ENCODE results near the gene RAB5A.
"Not testable (repeated sequence)": the region's sequence is repeated elsewhere in the genome, so short reads cannot be mapped to it uniquely, and the experiment has no call there.

Gene RAB5A

DNA sequence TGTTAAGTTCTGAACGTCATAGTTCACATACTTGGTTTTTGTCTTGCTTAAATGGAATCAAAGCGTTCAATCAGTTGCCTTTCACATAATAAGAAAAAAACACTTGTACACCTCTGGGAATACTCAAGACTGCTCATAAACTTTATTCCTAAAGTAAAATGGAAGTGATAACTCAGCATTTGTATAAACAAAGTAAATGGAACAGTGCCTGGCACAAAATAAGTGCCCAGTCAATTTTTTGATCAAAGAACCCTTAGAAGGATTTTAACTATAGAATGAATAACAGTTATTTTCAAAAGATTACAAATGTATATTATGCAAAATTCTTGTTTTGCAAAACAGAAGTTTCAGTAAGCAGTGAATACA is 1.3 kb downstream of the RAB5A start:
- DNase-seq, result no peak

DNA sequence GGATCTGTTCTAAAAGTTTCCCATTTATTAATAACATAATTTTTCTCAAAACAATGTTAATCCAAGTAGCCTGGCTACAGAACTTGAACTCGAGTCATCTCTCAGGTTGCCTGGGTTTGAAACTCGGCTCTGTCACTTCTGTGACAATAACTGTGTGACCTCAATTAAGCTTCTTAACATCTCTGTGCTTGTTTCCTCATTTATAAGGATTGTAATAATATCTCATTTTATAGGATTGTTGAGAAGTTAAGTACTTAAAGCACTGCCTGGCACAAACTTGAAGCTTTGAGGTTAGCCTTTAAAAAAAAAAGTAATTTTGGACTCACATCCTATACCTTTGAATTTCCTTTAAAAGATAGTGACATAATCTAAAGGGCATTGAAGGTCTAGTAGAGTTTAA is 3.4 kb downstream of the RAB5A start:
- DNase-seq, result no peak

DNA sequence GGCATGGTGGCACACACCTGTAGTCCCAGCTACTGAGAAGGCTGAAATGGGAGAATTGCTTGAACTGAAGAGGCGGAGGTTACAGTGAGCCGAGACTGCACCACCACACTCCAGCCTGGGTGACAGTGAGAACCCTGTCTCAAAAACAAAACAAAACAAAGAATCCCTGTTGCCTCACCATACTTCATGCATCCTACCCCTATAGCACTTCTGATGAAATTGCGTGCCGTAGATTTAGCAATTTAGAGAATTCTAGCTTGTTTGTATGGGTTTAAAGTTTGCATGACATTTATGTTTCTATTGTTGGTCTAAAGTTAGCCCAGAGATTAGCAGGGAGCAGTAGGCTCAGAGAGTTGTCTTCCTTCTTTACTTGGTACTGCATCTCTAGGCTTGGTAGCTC is 7.8 kb downstream of the RAB5A start:
- DNase-seq, result no peak

DNA sequence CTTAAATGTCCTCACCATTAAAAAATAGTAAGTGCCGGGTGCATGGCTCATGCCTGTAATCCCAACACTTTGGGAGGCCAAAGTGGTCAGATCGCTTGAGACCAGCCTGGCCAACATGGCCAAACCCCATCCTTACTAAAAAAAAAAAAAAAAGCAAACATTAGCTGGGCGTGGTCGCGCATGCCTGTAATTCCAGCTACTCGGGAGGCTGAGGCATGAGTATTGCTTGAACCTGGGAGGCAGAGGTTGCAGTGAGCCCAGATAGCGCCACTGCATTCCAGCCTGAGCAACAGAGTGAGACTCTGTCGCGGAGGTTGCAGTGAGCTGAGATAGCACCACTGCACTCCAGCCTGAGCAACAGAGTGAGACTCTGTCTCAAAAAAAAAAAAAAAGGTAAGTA is 10.5 kb downstream of the RAB5A start:
- not testable (repeated sequence) for DNase-seq

DNA sequence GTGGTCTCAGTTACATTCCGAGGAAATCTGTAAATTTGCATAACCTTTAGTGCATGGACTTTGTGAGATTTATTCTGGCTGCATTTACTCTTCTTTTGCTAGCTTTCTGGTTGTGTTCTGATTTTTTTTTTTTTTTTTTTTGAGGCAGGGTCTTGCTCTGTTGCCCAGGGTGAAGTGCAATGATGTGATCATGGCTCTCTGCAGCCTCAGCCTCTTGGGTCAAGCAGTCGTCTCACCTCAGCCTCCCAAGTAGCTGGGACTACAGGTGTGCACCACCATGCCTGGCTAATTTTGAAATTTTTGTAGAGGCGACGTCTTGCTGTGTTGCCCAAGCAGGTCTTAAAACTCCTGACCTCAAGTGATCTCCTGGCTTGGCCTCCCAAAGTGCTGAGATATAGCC is 12.6 kb downstream of the RAB5A start:
- no peak for DNase-seq

DNA sequence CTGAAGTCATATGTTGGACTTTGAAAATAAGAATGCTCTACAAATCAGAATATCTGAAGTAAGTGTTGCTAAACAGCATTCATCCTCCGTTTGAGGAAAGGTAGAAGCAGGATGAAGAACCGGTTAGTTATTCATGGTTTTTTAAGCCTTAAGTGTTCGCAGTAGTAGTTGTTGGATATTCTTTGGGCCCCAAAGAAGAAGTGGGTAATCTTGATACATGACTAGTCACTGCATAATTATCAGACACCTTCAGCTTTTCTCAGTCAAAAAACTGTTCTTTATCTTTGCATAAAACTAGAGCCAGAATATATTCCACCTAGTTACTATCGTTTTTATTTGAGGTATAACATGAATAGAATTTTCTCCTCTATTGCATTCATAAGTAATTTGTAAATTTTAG is 13.8 kb downstream of the RAB5A start:
- DNase-seq, result no peak

DNA sequence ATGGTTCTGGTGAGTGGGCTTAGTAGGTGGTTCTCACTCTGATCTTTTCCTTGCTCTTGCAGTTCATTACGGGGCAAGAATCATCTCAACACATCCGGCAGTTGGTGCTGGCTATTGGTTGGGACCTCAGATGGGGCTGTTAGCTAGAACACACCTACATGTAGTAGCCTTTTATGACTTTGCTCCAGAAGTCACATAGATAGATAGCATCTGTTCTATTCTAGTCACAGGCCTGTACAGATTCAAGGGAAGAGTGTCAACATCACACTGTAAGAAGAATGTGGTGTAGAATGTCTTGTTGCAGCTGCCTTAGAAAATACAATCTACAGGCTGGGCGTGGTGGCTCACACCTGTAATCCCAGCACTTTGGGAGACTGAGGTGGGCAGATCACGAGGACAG is 15.1 kb downstream of the RAB5A start:
- DNase-seq, result no peak

DNA sequence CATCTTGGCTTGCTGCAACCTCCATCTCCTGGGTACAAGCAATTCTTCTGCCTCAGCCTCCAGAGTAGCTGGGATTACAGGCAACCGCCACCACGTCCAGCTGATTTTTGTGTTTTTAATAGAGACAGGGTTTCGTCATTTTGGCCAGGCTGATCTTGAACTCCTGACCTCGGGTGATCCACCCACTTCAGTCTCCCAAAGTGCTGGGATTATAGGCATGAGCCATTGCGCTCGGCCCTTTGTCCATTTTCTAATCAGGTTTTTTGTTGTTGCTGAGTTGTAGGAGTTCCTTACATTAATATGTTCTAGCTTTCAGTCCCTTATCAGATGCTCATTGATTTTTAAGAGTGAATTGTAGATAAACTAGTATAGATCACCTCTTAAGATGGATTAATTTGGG is 20.3 kb downstream of the RAB5A start:
- DNase-seq, result no peak

DNA sequence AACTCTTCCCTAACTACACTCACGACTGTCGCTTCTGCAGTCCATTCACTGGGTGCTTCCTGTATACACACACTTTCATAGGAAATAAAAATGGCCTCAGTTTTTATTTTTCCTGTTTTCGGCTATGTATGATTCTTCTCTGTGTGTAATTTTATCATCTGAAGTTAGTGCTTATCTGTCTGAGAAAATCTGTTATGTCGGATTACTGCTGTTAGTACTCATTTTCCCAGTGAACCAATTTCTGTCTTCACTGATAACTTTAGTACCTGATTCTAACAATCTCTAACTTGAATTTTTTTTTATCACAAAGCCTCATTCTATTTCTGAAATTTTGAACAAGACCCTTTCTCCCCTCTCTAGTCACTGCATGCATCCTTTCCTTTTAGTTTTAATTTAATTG is 20.9 kb downstream of the RAB5A start:
- DNase-seq, result no peak

DNA sequence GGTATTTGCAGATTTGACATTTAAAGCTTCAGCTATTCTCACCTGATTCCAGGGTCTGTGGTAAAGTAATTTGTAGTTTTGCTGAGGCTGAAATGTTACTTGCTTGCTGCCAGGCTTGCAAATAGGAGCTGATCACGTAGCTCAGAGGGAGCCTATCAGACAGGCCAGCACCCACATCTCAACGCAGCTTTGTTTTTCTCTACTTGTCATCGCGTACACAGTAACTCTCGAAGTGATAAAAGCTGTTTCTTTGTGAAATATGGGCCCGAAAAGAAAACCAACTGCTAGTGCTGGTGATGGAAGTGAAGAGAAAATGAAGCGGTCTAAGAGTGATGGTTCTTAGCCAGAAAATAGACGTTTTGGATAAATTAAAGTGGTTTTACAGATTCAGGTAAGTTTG is 23.4 kb downstream of the RAB5A start:
- DNase-seq, result no peak

DNA sequence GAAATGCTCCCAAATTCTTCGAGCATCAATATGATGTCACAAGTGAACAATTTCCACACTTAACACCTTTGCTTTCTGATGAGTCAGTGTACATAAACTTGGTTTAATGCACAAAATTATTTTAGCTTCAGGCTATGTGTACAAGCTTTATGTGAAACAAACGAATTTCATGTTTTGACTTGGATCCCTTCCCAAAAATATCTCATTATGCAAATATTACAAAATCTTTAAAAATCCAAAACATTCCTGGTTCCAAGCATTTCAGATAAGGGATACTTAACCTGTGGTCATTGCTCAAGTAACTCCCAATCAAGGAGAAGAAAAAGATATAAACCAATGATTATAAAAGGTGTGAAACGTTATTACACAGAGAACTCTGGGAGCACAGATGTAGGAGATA is 25.2 kb downstream of the RAB5A start:
- no peak for DNase-seq

DNA sequence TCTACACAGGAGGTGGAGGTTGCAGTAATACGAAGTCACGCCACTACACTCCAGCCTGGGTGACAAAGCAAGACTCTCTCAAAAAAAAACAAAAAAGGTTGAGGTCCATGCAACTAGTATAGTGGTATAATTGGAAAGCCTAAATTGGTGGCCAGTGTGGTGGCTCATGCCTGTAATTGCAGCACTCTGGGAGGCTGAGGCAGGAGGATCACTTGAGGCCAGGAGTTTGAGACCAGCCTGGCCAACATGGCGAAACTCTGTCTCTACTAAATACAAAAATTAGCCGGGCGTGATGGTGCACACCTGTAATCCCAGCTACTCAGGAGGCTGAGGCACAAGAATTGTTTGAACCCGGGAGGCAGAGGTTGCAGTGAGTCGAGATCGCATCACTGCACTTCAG is 42.0 kb downstream of the RAB5A start:
- not testable (repeated sequence) for DNase-seq

DNA sequence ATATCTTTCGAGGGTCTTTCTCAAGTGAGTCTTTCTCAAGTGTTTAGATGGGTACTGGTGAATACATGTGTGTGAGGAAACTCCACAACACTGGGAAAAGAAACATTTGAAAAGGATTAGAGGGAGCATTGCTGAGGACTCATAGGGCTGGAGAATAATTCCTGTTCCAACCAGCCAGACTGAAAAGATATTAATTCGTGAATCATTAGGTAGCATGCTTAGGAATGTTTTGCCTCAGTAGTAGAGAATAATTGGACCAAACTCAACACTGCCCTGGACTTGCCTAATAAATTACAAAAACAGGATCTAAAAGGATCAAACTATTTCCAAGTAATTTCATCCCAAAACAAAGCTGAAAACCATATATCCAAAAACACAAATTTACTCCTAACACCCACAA is 47.9 kb downstream of the RAB5A start:
- DNase-seq, result no peak

DNA sequence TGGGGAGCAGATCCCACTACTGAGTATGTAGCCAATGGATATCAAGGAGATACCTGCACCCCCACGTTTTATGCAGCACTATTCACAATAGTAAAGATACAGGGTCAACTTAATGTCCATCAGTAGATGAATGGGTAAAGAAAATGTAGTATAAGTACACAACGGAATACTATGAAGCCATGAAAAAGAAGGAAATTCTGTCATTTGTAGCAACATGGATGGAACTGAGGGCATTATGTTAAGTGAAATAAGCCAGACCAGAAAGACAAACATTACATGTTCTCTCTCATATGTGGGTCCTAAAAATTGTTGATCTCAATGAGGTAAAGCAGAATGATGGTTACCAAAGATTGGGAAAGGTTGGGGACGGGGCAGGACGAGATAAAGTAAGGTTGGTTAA is 50.6 kb downstream of the RAB5A start:
- no peak for DNase-seq

DNA sequence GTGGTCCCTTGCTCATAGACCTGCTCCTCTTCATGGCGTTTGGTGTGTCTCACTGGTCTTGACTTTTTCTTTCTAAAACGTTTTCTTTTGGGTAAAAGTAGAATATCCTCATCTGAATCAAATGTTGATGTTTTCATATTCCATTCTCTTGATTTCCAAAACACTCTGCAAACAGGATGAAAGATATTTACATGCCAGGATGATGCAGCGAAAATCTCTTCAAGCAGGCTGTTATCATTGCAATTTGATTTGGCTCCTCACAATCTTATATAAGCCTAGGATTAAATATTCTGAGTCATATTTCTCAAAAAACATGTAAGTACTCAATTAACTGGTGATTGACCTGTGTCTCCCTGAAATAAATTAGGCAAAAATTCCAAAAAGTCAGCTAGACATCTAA is 55.0 kb downstream of the RAB5A start:
- no peak for DNase-seq

DNA sequence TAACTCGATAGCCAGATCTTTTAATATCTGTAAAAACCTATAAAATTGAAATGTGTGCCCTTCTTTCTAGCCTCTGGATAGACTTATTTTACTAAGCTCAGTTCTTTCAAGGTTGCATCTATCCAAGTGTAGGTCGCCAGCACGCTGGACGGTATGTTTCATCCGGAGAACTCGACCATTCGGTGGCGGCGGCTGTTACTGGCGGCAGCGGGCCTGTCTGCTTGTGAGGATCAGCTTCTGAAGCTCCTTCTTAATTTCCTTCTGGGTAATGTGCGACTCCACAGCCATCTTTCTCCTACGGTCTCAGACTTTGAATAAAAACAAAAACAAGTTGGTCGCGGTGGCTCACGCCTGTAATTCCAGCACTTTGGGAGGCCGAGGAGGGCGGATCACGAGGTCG is 61.1 kb downstream of the RAB5A start:
- DNase-seq, result no peak

DNA sequence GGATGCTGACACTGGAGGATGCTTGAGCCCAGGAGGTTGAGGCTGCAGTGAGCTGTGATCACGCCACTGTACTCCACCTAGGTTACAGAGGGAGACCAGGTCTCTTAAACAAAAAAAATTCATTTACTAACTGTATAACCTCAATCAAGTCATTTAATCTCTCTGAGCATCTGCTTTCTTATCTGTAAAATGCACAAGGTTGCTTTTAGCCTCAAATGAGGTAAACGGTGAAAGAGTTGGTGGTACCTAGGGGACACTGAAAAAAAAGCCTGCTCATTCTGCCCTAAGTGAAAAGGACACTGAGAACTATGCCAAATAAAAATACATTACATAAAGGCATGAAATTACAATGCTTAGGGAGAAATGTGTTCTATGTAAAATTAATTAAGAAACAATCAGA is 61.7 kb downstream of the RAB5A start:
- no peak for DNase-seq

DNA sequence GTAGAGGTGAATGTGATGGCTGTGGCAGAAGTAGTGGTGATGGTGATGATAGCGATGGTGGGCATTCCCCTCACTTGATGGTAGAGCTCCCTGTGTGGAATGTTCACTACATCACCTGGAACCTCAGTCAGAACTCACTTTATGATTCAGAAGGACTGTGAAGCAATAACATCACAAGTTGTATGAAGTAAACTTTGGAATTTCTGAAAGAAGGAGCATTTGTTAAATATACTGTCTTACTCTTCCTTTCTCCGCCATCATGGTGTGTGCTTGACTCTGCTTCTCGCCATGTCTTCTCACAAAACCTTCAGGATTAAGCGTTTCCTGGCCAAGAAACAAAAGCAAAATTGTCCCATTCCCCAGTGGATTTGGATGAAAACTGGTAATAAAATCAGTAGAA is 65.3 kb downstream of the RAB5A start, which contains the start of gene PP2D1:
Gene PP2D1 (minus strand): TSS at position 101 of the 400 bp plus-strand sequence. CDS start 192 bp downstream, outside the sequence.
- no peak for DNase-seq

DNA sequence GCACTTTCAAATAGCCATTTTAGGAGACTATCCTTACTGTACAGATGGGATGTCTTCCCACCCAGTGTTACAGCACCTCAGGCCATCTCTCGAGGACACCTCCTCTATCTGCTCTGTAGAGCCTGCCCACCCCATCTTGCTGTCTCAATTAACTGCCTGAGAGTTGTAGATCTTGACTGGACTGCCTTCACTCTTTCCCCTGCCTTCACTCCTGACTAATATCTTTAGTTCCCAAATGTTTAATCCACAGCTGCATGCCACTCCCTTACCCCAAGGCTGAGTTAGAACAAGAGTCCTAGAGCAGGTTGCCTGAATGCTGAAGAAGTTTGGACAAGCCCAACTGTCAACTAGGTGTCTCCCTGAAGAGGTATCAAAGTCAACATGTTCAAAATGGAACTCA is 66.5 kb downstream of the RAB5A start:
- no peak for DNase-seq

DNA sequence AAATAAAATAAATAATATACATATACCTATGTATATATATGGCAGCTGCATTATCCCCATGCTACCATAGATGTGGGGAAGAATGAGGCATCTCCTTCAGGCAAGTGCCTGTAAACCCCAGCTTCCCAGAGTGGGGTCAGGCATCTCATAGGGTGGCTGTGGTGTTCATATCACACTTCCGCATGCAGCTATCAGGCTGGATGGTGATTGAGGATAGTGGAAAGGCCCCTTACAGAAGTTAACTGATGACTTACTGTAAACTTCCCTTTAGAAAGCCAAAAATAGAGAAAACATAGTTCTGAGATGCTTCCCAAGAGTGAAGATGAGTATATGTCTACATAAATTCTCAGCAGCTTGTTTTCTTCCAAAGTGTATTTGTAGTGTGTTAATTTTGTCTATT is 68.6 kb downstream of the RAB5A start:
- DNase-seq, result no peak

DNA sequence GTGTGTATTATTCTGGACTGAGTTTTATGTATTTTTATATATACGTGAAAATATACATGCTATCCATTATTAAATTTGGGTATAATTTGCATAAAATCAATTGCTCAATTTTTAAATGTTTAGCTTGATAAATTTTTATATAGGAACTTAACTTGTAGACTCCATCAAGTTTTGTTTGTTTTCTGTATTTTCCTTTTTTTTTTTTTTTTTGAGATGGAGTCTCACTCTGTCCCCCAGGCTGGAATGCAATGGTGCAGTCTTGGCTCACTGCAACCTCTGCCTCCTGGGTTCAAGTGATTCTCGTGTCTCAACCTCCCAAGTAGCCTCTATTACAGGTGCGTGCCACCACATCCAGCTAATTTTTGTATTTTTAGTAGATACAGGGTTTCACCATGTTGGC is 69.2 kb downstream of the RAB5A start:
- DNase-seq, result not testable (repeated sequence)

DNA sequence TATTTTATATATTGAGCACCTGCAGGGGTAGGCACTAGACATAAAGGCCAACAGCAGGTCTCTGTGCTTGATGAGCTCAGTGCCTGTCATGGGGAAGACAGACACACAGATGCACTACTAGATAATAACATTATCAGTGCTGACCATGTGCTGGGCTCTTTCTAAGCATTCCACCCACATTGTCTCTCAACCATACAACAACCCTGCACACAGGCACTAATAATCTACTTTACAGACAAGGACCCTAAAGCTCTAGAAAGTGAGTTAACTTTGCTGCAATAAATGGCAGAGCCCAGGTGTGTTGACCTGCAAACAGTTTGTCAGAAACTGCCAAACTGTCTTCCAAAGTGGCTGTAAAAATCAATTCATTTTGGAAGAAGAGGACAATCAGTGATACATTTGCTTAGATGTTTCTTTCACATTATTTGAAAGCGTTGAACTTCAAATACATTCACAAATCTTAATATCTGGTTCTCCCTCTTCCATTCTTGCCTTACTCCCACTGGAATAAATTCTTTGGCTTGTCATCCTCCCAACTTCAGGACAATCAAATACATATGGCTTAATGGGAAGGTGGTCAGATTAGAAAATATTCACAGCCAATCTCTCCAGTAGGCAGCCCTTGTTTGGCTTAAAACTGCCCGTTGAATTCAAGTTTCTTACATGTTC is 76.2 kb downstream of the RAB5A start:
- DNase-seq, result no peak

DNA sequence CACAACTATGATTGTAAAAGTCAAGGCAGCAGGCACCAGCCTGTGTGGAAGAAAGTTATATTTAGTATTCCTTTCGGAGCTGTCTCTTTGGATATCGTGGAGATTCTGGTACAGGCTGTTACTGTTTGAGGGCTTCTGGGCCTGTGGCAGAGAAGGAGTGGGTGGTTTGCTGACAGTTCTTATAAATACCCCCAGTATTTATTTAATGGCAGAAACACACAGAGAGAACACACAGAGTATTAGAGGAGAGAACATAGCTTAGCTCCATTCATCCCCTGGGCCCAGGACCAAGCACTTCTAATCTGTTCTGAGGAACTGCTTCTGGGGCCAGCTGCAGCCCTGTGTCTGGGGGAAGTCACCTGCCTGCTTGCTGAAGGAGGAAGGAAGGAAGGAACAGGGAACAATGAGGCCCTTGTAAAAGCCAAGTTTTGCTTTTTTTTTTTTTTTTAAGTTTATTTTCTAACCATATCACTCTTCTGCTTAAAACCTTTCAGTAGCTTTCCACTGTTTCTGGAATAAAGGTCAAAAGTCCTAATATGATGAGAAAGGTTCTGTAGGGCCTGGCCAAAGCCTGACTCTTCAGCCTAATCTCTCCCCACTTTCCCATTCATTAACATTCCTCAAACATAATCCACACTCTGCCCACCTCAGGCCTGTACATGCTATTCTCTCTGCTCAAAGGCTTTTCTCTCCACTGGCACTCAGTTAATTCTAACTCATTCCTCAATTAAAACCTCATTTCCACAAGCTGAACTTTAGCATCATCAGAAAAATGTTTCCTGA is 76.9 kb downstream of the RAB5A start:
- DNase-seq, result no peak

DNA sequence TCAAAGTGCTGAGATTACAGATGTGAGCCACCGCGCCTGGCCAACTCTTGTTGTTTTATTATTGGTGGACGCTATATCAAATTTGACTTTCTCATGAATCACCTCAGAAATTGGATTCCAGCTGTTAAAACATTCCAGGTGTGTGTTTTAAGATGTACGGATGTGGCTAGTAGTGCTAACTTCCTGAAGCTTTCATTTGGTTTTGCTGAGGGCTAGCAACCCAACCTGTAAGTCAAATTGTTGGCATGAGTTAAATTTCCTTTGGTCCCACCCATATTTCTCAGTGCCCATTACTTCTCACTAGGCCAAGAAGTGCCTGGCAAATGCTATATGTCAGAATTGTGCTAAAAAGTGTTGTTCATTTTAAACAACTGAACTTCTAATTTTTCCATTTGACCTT is 80.2 kb downstream of the RAB5A start:
- DNase-seq, result no peak

DNA sequence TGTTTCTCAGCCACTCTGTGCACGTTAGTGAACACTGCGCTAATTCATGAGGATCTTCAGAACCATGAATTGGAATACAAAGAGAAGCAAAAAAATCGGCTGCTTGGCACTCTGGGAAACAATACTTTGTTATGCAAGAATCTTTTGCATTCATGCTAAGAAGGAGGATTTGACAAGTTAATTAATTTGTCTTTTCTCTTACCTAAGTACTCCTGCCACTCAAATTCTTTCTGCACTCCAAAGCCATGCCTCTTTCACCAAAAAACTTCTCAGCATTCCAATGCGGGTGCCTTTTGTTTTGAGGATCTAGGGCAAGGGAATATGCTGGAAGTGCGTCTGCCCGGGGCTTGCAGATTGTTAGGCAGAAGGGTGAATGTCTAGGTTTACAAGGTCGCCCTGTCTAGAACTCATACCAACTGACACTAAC is 82.0 kb downstream of the RAB5A start:
- no peak for DNase-seq
